Gastrocnemius medialis (tissue), 4 donors: ENCODE data around the gene MACROD2. TPM values are rescaled to one million over a fixed set of nuclear protein-coding genes. Genes with fewer than 3 reads are reported as not detected.

Experiments used
- ATAC-seq, 2 donors: fragments of 150-250 bp; one replicate each; pipeline ENCODE4 v1.9.1; 2016
- DNase-seq, 2 donors: peaks; one replicate each; pipeline ENCODE4 v3.0.0-alpha.2; 2019
- H3K27ac ChIP-seq, 4 donors: fragments of 200-600 bp; sonication (generic); 1 replicate in 1 of 4; 2 replicates in 3 of 4; pipeline ENCODE4 v1.5.1; 2016 to 2018; ENCODE audit warnings: mild to moderate bottlenecking in 2 of 4, moderate library complexity in 1 of 4
- H3K27me3 ChIP-seq, 3 donors: fragments of 200-600 bp; sonication (generic) in 2 of 3; 1 replicate in 1 of 3; 2 replicates in 2 of 3; pipeline versions ENCODE4 v1.5.1 to v1.6.0; 2016 to 2019; ENCODE audit warnings: mild to moderate bottlenecking in 1 of 3, moderate library complexity in 1 of 3
- H3K36me3 ChIP-seq, 2 donors: fragments of 200-600 bp; sonication (generic) in 1 of 2; one replicate each; pipeline ENCODE4 v1.5.1; 2017 to 2018
- H3K4me1 ChIP-seq, 2 donors: fragments of 200-600 bp; sonication (generic) in 1 of 2; one replicate each; pipeline ENCODE4 v1.5.1; 2016 to 2017; ENCODE audit warnings: mild to moderate bottlenecking in 2 of 2
- H3K4me3 ChIP-seq, 4 donors: fragments of 200-600 bp; sonication (generic) in 3 of 4; 1 replicate in 1 of 4; 2 replicates in 3 of 4; pipeline ENCODE4 v1.5.1; 2016 to 2019; ENCODE audit warnings: mild to moderate bottlenecking in 2 of 4
- H3K9me3 ChIP-seq, 3 donors: fragments of 200-600 bp; sonication (generic) in 2 of 3; 1 replicate in 1 of 3; 2 replicates in 2 of 3; pipeline ENCODE4 v1.5.1; 2016 to 2019
- CTCF ChIP-seq, 5 experiments: fragments of 450-650 bp in 3 of 5; fragments of 200-600 bp in 2 of 5; sonication (generic) in 2 of 5; IDR thresholded peaks in 4 of 5; conservative IDR thresholded peaks in 1 of 5; 1 replicate in 4 of 5; 2 replicates in 1 of 5; pipeline ENCODE4 v1.5.1; 2016 to 2019; ENCODE audit warnings: antibody characterized with exemption in 5 of 5, mild to moderate bottlenecking in 3 of 5, moderate library complexity in 3 of 5
- POLR2A ChIP-seq, 2 donors: fragments of 450-650 bp; IDR thresholded peaks; one replicate each; pipeline ENCODE4 v1.6.1; 2017; ENCODE audit warnings: antibody characterized with exemption in 2 of 2, mild to moderate bottlenecking in 2 of 2, moderate library complexity in 2 of 2
- in situ Hi-C, 4 donors: fragments of 200-750 bp; cut with MboI; loops; one replicate each; pipeline versions ENCODE4 v1.15.0 to v1.8.0; 2017; ENCODE audit warnings: low sequenced_read_pairs in 4 of 4
- intact Hi-C: fragments of 100-400 bp; cut with DNase I; formaldehyde crosslinking; loops from one replicate; pipeline ENCODE4 v1.15.1; 2023; ENCODE audit warnings: low total_unique reads
- total RNA-seq, 4 donors: library from RNA; depleted of rRNA; stranded (reverse); fragments of >200 nt; gene quantifications; one replicate each; pipeline versions ENCODE4 v1.1.0 to v1.2.3, GENCODE V29; 2016

MACROD2 gene
- total RNA-seq, 4 donors from 2014 or later, result 1.8 to 10.2 (median 3.6) TPM

- in situ Hi-C loops, result no loop called here
- no peak for DNase-seq
These were observed 1301.1 kb downstream of the MACROD2 start for GRCh38 chr20:15296422-15296821.

GRCh38 chr20:15297059-15297875 lies 1302.0 kb downstream of the MACROD2 start:
- no peak for TF ChIP-seq POLR2A (IDR thresholded peaks at IDR 0.05)
- no peak for TF ChIP-seq CTCF (IDR thresholded peaks at IDR 0.05 in 4 of 5, conservative IDR thresholded peaks at IDR 0.05 in 1 of 5)
- DNase-seq (no peak), ATAC-seq (no peak)
- intact Hi-C loops (no loop called here), in situ Hi-C loops (no loop called here)
- Histone ChIP-seq H3K4me3 (no peak overlapping the region), H3K9me3 (no peaks in the 10 kb centered on the region), H3K36me3 (no peaks in the 10 kb centered on the region), H3K4me1 (no peaks in the 10 kb centered on the region), H3K27me3 (no peaks in the 10 kb centered on the region), H3K27ac (no peak overlapping the region)

More at GRCh38 chr20:15296422-15296821, 1301.1 kb downstream of the MACROD2 start:
- Histone ChIP-seq H3K27ac (no peak overlapping the region), H3K4me1 (no peaks in the 10 kb centered on the region), H3K9me3 (no peaks in the 10 kb centered on the region), H3K4me3 (no peak overlapping the region), H3K36me3 (no peaks in the 10 kb centered on the region), H3K27me3 (no peaks in the 10 kb centered on the region)
- intact Hi-C loops, result no loop called here
- ATAC-seq, result no peak
- TF ChIP-seq CTCF (IDR thresholded peaks at IDR 0.05 in 4 of 5, conservative IDR thresholded peaks at IDR 0.05 in 1 of 5) (no peak), POLR2A (IDR thresholded peaks at IDR 0.05) (no peak)

- no peak for TF ChIP-seq CTCF (IDR thresholded peaks at IDR 0.05 in 4 of 5, conservative IDR thresholded peaks at IDR 0.05 in 1 of 5)
- Histone ChIP-seq H3K9me3 (no peaks in the 10 kb centered on the region), H3K27ac (no peak overlapping the region), H3K36me3 (no peaks in the 10 kb centered on the region), H3K4me1 (no peaks in the 10 kb centered on the region), H3K27me3 (no peaks in the 10 kb centered on the region), H3K4me3 (no peak overlapping the region)
- DNase-seq (no peak), ATAC-seq (no peak)
- intact Hi-C loops (no loop called here), in situ Hi-C loops (no loop called here)
These were observed 1306.8 kb downstream of the MACROD2 start for GRCh38 chr20:15302075-15302474.

- in situ Hi-C loops, result no loop called here
- Histone ChIP-seq H3K4me1 (no peaks in the 10 kb centered on the region), H3K9me3 (no peaks in the 10 kb centered on the region), H3K27ac (no peak overlapping the region), H3K4me3 (no peak overlapping the region), H3K36me3 (no peaks in the 10 kb centered on the region), H3K27me3 (no peaks in the 10 kb centered on the region)
- ATAC-seq (no peak), DNase-seq (no peak)
- intact Hi-C loops, result no loop called here
- TF ChIP-seq POLR2A (IDR thresholded peaks at IDR 0.05), result no peak
- no peak for TF ChIP-seq CTCF (IDR thresholded peaks at IDR 0.05 in 4 of 5, conservative IDR thresholded peaks at IDR 0.05 in 1 of 5)
These were observed 1315.0 kb downstream of the MACROD2 start for GRCh38 chr20:15310361-15310760.
